Activated B cell treated with CpG ODN at 0.5 μM for 24 hours (primary cell): ENCODE data around the gene TBC1D16. TPM values are rescaled to one million over a fixed set of nuclear protein-coding genes. Genes with fewer than 3 reads are reported as not detected.
A peak's percentile ranks its signal among the peaks of the same experiment; 100 is the strongest.

Source experiments
- ATAC-seq: fragments of 200-7000 bp; cut with Tn5 transposase; one replicate; pipeline ENCODE4 v1.10.0; 2021; ENCODE audit warnings: low read depth, mild to moderate bottlenecking, moderate library complexity
- CTCF ChIA-PET: fragments of 350-600 bp; sonication (Branson Sonifier 250); formaldehyde crosslinking; loops from one replicate; lab custom pipeline; 2021; ENCODE audit warnings: antibody characterized with exemption; lab: Charles Lee
- POLR2A ChIA-PET: fragments of 350-600 bp; sonication (Branson Sonifier 250); formaldehyde crosslinking; loops from one replicate; lab custom pipeline; 2021; ENCODE audit warnings: antibody characterized with exemption; lab: Charles Lee
- DNase-seq: peaks from one replicate; pipeline ENCODE4 v3.0.0; 2022
- H3K27ac Mint-ChIP-seq: one replicate; pipeline ENCODE4 v1.8.0; 2020; ENCODE audit warnings: mixed read lengths
- H3K27me3 Mint-ChIP-seq: one replicate; pipeline ENCODE4 v1.8.0; 2021; ENCODE audit warnings: mixed read lengths
- H3K36me3 Mint-ChIP-seq: one replicate; pipeline ENCODE4 v1.8.0; 2021; ENCODE audit warnings: low read depth, mixed read lengths
- H3K4me1 Mint-ChIP-seq: one replicate; pipeline ENCODE4 v1.8.0; 2021; ENCODE audit warnings: mixed read lengths
- H3K4me3 Mint-ChIP-seq: one replicate; pipeline ENCODE4 v1.8.0; 2020; ENCODE audit warnings: mild to moderate bottlenecking, mixed read lengths
- H3K9me3 Mint-ChIP-seq: one replicate; pipeline ENCODE4 v1.8.0; 2020; ENCODE audit warnings: mixed read lengths
- CTCF ChIP-seq: fragments of 200-600 bp; IDR thresholded peaks from one replicate; pipeline ENCODE4 v1.8.0; 2022; ENCODE audit warnings: antibody characterized with exemption, mild to moderate bottlenecking
- intact Hi-C: fragments of 100-400 bp; cut with micrococcal nuclease; formaldehyde crosslinking; loops from one replicate; pipeline ENCODE4 v1.15.1; 2024
- total RNA-seq: library from RNA; stranded (reverse); gene quantifications from 2 replicates; pipeline ENCODE4 v1.2.3, GENCODE V29; 2022

Gene TBC1D16
- total RNA-seq, 1 donor from 2014 or later = 2.6 TPM

GRCh38 chr17:79971651-79972050 lies 64.0 kb downstream of the TBC1D16 start:
- CTCF ChIA-PET = interaction anchor here (0.7 to 3.0 kb wide), 7 partner anchors 15 to 184 kb away, joined by 3 to 23 read pairs (median 4); no protein-coding TSS in a partner anchor
- no peak overlapping the region for H3K4me3 Mint-ChIP-seq
- no peak for TF ChIP-seq CTCF
- no peak overlapping the region for H3K27ac Mint-ChIP-seq
- intact Hi-C loops = loop anchor here (2.0 kb wide), 1 partner anchor 225 kb away; no protein-coding TSS in a partner anchor
- H3K36me3 Mint-ChIP-seq = no peaks in the 10 kb centered on the region
- no peaks in the 10 kb centered on the region for H3K27me3 Mint-ChIP-seq
- POLR2A ChIA-PET = interaction anchor here (1.2 to 2.5 kb wide), 3 partner anchors 40 to 131 kb away, joined by 3 to 27 read pairs (median 10); no protein-coding TSS in a partner anchor
- peaks cover 19% of the 10 kb centered on the region for H3K4me1 Mint-ChIP-seq
- H3K9me3 Mint-ChIP-seq = no peaks in the 10 kb centered on the region
- ATAC-seq (no peak), DNase-seq (no peak)

DNA sequence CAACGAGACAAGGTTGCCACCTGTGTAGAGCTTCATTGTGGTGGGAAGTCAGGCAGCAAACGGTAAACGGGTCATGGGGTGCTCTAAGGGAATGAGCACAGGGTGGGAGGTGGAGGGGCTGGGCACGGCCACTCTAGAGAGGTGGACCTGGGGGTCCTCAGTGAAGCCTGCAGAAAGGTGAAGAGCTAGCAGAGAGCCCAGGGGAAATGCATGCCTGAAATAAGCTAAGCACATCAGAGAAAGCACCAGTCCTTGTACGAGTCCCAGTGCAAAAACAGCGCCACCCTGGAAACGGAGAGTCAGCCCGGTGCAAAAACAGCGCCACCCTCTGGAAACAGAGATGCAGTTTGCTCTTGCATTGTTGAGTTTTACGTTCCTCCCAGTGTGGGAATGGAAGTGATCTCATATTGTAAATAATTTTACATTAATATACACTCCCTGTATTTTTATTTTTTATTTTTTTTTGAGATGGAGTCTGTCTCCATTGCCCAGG lies 65.0 kb downstream of the TBC1D16 start:
- Mint-ChIP-seq H3K9me3 (no peaks in the 10 kb centered on the region), H3K4me3 (no peak overlapping the region), H3K27me3 (no peaks in the 10 kb centered on the region), H3K36me3 (no peaks in the 10 kb centered on the region), H3K4me1 (peaks cover 29% of the 10 kb centered on the region), H3K27ac (no peak overlapping the region)
- POLR2A ChIA-PET = interaction anchor here (0.8 to 2.5 kb wide), 14 partner anchors 10 to 174 kb away, joined by 3 to 27 read pairs (median 6); partner anchors contain the start of gene CBX8
- ATAC-seq (peak; percentile 60), DNase-seq (no peak)
- no peak for TF ChIP-seq CTCF
- intact Hi-C loops = loop anchor here (1.0 to 2.0 kb wide), 4 partner anchors 33 to 224 kb away; no protein-coding TSS in a partner anchor
- CTCF ChIA-PET = interaction anchor here (0.6 to 3.0 kb wide), 29 partner anchors 17 to 229 kb away, joined by 3 to 23 read pairs (median 4); partner anchors contain the start of gene CBX4

GRCh38 chr17:79969906-79970305 lies 65.8 kb downstream of the TBC1D16 start:
- no peak overlapping the region for H3K27ac Mint-ChIP-seq
- ATAC-seq = no peak
- intact Hi-C loops = loop anchor here (1.0 to 2.0 kb wide), 4 partner anchors 33 to 223 kb away; no protein-coding TSS in a partner anchor
- no peaks in the 10 kb centered on the region for H3K27me3 Mint-ChIP-seq
- peaks cover 31% of the 10 kb centered on the region for H3K4me1 Mint-ChIP-seq
- no peaks in the 10 kb centered on the region for H3K9me3 Mint-ChIP-seq
- H3K4me3 Mint-ChIP-seq = no peak overlapping the region
- TF ChIP-seq CTCF = no peak
- POLR2A ChIA-PET = interaction anchor here (0.8 to 2.5 kb wide), 13 partner anchors 9 to 173 kb away, joined by 3 to 27 read pairs (median 6); partner anchors contain the start of gene CBX8
- no peaks in the 10 kb centered on the region for H3K36me3 Mint-ChIP-seq
- DNase-seq = no peak
- CTCF ChIA-PET = interaction anchor here (0.6 to 3.0 kb wide), 23 partner anchors 18 to 229 kb away, joined by 3 to 23 read pairs (median 4); partner anchors contain the start of gene CBX4

DNA sequence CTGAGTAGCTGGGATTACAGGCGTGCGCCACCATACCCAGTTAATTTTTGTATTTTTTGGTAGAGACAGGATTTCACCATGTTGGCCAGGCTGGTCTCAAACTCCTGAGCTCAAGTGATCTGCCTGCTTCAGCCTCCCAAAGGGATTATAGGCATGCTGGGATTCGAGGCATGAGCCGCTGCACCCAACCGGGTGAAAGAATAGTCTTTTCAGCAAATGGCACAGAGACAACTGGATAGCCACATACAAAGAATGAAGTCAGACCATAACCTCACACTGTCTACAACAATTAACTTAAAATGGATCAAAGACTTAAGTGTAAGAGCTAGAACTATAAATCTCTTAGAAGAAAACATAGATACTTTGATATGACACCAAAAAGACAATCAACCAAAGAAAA lies 67.6 kb downstream of the TBC1D16 start:
- DNase-seq (no peak), ATAC-seq (no peak)
- Mint-ChIP-seq H3K4me1 (peaks cover 31% of the 10 kb centered on the region), H3K4me3 (no peak overlapping the region), H3K27ac (no peak overlapping the region), H3K36me3 (no peaks in the 10 kb centered on the region), H3K27me3 (no peaks in the 10 kb centered on the region), H3K9me3 (no peaks in the 10 kb centered on the region)
- intact Hi-C loops = no loop called here
- no peak for TF ChIP-seq CTCF
- POLR2A ChIA-PET = interaction anchor here (1.4 to 1.7 kb wide), 2 partner anchors 31 to 37 kb away, joined by 5 to 7 read pairs; no protein-coding TSS in a partner anchor
- CTCF ChIA-PET = interaction anchor here (0.6 to 0.8 kb wide), 2 partner anchors 15 to 32 kb away, joined by 4 read pairs; no protein-coding TSS in a partner anchor

- peak overlapping the region; percentile 62 for H3K27ac Mint-ChIP-seq
- CTCF ChIA-PET = no interaction called here
Observed at GRCh38 chr17:79966681-79967080, 69.0 kb downstream of the TBC1D16 start.

More at GRCh38 chr17:79966681-79967080, 69.0 kb downstream of the TBC1D16 start:
- H3K4me1 Mint-ChIP-seq = peaks cover 31% of the 10 kb centered on the region
- H3K9me3 Mint-ChIP-seq = no peaks in the 10 kb centered on the region
- H3K4me3 Mint-ChIP-seq = no peak overlapping the region
- TF ChIP-seq CTCF = no peak
- DNase-seq (no peak), ATAC-seq (no peak)
- H3K36me3 Mint-ChIP-seq = no peaks in the 10 kb centered on the region
- intact Hi-C loops = no loop called here
- no peaks in the 10 kb centered on the region for H3K27me3 Mint-ChIP-seq
- POLR2A ChIA-PET = no interaction called here
